Measurements from ENCODE around the gene PGBD1.

Gene PGBD1

GRCh38 chr6:28334286-28335039 lies 53.1 kb downstream of the PGBD1 start:
- Histone ChIP-seq H3K9me3 (ENCODE audit: control insufficient read depth, insufficient read depth, low read length) (no peaks in the 10 kb centered on the region; the same call in 1 of the 2 replicates), H3K9ac (ENCODE audit: low read depth, low read length) (peak overlapping the region; percentile 96), H3K36me3 (ENCODE audit: insufficient read depth, low read length) (no peaks in the 10 kb centered on the region; the same call in 1 of the 2 replicates), H3K4me1 (ENCODE audit: insufficient read depth, low read length) (peaks cover 9% of the 10 kb centered on the region; the same call in 1 of the 2 replicates)

DNA sequence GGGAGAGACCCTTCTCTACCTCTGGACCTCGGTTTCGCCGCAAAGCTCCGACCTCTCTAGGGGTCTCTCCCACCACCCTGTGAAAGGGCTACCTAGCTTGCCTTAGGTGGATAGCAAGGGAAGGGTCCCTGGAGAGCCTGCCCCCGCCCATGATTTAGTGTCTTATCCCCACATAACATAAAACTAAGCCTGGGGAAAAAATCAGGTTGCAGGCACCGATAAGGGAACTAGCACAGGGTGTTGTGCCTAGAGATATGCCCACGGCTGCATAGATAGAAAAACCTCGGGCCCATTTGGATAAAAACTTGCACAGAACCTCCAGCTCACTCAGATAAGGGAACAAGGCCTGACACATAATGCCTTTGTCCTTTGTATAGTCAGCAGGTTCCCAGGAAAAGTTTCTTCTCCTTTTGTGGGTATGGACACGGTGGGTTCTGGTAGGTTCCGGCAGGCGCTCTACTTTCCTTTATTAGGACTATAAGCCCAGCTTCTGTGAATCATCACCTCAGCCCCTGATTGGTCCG lies 53.7 kb downstream of the PGBD1 start:
- H3K36me3 ChIP-seq (ENCODE audit: insufficient read depth, low read length) = no peaks in the 10 kb centered on the region; the same call in 1 of the 2 replicates
- no peaks in the 10 kb centered on the region; the same call in 1 of the 2 replicates for H3K9me3 ChIP-seq (ENCODE audit: control insufficient read depth, insufficient read depth, low read length)
- peak overlapping the region; percentile 96 for H3K9ac ChIP-seq (ENCODE audit: low read depth, low read length)
- H3K4me1 ChIP-seq (ENCODE audit: insufficient read depth, low read length) = peaks cover 9% of the 10 kb centered on the region; the same call in 1 of the 2 replicates

- H3K36me3 ChIP-seq (ENCODE audit: insufficient read depth, low read length) = no peaks in the 10 kb centered on the region
- H3K9ac ChIP-seq (ENCODE audit: low read depth, low read length) = peak within 1 kb of the TSS; percentile 96
- H3K4me1 ChIP-seq (ENCODE audit: insufficient read depth, low read length) = peaks cover 9% of the 10 kb centered on the region; the same call in 1 of the 2 replicates
- no peaks in the 10 kb centered on the region; the same call in 1 of the 2 replicates for H3K9me3 ChIP-seq (ENCODE audit: control insufficient read depth, insufficient read depth, low read length)
These were observed 54.4 kb downstream of the PGBD1 start, which contains the start of gene ZSCAN31 for GRCh38 chr6:28335564-28336283. Gene ZSCAN31 (minus strand): TSS chr6:28336148. CDS start chr6:28329683, 6,465 bp downstream.

DNA sequence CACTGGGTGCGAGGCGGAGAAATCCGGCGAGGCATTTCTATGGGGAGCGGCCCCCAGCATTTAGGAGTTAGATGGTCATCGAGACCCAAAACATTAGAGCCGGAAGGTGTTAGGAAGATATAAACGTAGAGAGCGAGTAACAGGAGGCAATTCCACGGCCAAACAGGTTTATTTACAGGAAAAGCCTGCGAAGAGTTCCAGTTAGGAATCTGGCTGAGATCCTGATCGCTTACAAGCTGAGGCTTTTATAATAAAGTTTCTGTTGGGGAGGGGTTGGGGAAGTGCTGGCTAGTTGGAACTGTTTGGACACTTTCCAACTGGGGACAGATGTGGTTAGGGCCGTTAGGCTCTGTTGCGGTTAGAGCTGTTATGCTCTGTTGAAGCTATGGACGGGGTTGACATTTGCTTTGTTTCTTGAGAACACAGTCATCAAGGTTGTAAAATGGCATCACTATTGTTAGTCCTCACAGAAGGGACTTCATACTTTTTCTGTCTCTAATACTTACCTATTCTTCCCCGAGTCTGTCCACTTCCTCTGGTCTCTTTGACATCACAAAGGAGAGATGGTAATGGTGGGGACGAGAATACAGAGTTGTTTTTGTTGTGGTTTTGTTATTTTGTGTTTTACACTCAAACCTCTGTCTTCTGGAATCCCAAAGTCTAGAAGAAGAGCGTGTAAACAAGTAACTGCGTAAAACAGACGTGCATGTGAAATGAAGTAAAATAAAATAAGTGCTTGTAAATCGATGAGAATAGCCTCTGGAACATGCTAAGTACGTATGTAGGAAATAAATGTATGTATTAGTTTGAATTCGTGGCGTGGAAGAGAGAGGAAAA lies 55.1 kb downstream of the PGBD1 start:
- Histone ChIP-seq H3K9me3 (ENCODE audit: control insufficient read depth, insufficient read depth, low read length) (no peaks in the 10 kb centered on the region; the same call in 1 of the 2 replicates), H3K9ac (ENCODE audit: low read depth, low read length) (peak overlapping the region; percentile 96), H3K36me3 (ENCODE audit: insufficient read depth, low read length) (no peaks in the 10 kb centered on the region), H3K4me1 (ENCODE audit: insufficient read depth, low read length) (peaks cover 9% of the 10 kb centered on the region; the same call in 1 of the 2 replicates)

- H3K36me3 ChIP-seq (ENCODE audit: insufficient read depth, low read length) = no peaks in the 10 kb centered on the region
- no peaks in the 10 kb centered on the region for H3K9me3 ChIP-seq (ENCODE audit: control insufficient read depth, insufficient read depth, low read length)
- peak overlapping the region; percentile 96 for H3K9ac ChIP-seq (ENCODE audit: low read depth, low read length)
- peaks cover 9% of the 10 kb centered on the region; the same call in 1 of the 2 replicates for H3K4me1 ChIP-seq (ENCODE audit: insufficient read depth, low read length)
These were observed 55.7 kb downstream of the PGBD1 start for GRCh38 chr6:28337121-28337520.

DNA sequence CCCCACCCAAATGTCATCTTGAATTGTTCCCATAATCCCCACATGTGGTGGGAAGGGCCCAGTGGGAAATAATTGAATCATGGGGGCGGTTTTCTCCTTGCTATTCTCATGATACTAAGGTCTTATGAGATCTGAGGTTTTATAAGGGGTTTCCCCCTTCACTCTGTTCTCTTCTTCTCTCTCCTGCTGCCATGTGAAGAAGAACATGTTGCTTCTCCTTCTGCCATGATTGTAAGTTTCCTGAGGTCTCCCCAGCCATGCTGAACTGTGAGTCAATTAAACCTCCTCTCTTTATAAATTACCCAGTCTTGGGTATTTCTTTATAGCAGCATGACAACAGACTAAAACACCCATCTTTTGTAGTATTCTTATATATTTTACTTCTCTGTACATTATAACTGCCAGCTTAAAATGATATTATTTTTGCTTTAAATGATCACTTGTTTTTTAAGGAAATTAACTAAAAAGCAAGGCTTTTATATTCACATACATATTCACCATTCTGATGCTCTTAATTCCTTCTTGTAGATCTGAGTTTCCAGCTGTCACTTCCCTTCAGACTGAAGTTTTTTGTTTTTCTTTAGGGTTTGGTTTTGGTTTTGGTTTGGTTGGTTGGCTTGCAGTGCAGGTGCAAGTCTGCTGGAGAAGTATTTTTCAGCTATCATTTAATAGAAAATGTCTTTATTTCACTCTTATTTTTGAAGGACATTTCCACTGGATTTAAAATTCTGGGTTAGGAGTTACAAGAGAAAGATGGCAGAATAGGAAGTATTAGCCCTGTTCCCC lies 59.1 kb downstream of the PGBD1 start:
- no peaks in the 10 kb centered on the region for H3K9me3 ChIP-seq (ENCODE audit: control insufficient read depth, insufficient read depth, low read length)
- H3K36me3 ChIP-seq (ENCODE audit: insufficient read depth, low read length) = no peaks in the 10 kb centered on the region
- no peak overlapping the region for H3K9ac ChIP-seq (ENCODE audit: low read depth, low read length)
- no peaks in the 10 kb centered on the region for H3K4me1 ChIP-seq (ENCODE audit: insufficient read depth, low read length)

DNA sequence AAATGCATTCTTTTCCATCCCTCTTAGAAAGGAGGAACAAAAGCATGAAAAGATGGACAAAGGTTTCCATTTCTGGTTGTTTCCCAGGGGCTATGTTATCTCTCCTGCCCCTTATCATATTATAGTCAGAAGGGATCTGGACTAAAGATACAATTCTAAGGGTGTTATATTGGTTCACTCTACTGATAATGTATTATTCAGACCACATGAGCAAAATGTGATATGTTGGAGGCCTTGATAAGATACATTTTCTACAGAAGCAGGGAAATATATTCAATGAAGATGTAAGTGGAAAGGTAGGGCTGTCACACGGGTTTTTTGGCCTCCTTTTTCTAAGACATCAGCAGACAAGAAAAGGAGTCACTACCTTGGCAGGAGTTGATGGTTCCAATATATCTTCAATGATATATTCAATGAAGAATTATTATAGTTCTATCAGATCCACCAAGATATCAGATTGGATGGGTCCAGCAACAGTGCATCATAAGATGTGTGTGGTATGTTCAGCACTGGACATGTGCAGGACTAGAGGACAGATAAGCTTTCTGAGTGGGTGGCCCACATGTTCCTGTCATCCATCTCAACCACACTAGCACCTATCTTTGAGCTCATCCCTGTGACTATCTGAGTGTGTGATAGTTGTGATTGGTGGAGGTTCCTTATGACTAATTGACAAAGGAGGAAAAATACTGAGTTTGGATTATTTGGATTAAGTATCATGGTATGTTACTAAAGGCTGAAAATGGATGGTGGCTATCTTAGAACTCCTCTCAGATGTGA lies 62.7 kb downstream of the PGBD1 start:
- Histone ChIP-seq H3K9me3 (ENCODE audit: control insufficient read depth, insufficient read depth, low read length) (no peaks in the 10 kb centered on the region), H3K4me1 (ENCODE audit: insufficient read depth, low read length) (no peaks in the 10 kb centered on the region), H3K36me3 (ENCODE audit: insufficient read depth, low read length) (no peaks in the 10 kb centered on the region), H3K9ac (ENCODE audit: low read depth, low read length) (no peak overlapping the region)

GRCh38 chr6:28345201-28345600 lies 63.8 kb downstream of the PGBD1 start:
- Histone ChIP-seq H3K4me1 (ENCODE audit: insufficient read depth, low read length) (no peaks in the 10 kb centered on the region), H3K36me3 (ENCODE audit: insufficient read depth, low read length) (no peaks in the 10 kb centered on the region), H3K9me3 (ENCODE audit: control insufficient read depth, insufficient read depth, low read length) (no peaks in the 10 kb centered on the region), H3K9ac (ENCODE audit: low read depth, low read length) (no peak overlapping the region)

DNA sequence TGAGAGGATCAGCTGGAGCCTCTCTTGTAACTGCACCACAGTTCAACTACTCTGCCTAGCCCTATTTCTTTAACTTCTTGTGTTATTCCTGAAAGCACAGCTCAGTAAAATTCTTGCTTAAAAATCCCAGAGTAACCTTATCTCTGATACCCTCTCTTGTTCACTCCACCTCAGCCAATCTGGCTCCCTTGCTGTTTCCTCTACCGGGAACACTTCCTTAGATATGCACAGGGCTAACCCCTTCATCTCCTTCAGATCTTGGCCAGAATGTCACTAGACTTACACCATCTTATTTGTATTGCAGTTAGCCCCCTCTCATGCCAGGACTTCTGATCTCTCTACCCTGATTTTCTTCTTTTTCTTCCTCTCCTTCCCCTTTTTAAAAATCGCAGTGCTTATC lies 65.7 kb downstream of the PGBD1 start:
- no peak overlapping the region for H3K9ac ChIP-seq (ENCODE audit: low read depth, low read length)
- no peaks in the 10 kb centered on the region for H3K9me3 ChIP-seq (ENCODE audit: control insufficient read depth, insufficient read depth, low read length)
- H3K36me3 ChIP-seq (ENCODE audit: insufficient read depth, low read length) = no peaks in the 10 kb centered on the region

GRCh38 chr6:28349344-28349891 lies 68.0 kb downstream of the PGBD1 start:
- 0 out of 2 replicates have a peak, but pooled peaks cover 3% of the 10 kb centered on the region for H3K36me3 ChIP-seq (ENCODE audit: insufficient read depth, low read length)
- peak overlapping the region; percentile 99 for H3K9ac ChIP-seq (ENCODE audit: low read depth, low read length)
- H3K9me3 ChIP-seq (ENCODE audit: control insufficient read depth, insufficient read depth, low read length) = no peaks in the 10 kb centered on the region; the same call in 1 of the 2 replicates
- no peaks in the 10 kb centered on the region; the same call in 1 of the 2 replicates for H3K4me1 ChIP-seq (ENCODE audit: insufficient read depth, low read length)

More for the DNA sequence above, 65.7 kb downstream of the PGBD1 start:
- H3K4me1 ChIP-seq (ENCODE audit: insufficient read depth, low read length) = no peaks in the 10 kb centered on the region; the same call in 1 of the 2 replicates

DNA sequence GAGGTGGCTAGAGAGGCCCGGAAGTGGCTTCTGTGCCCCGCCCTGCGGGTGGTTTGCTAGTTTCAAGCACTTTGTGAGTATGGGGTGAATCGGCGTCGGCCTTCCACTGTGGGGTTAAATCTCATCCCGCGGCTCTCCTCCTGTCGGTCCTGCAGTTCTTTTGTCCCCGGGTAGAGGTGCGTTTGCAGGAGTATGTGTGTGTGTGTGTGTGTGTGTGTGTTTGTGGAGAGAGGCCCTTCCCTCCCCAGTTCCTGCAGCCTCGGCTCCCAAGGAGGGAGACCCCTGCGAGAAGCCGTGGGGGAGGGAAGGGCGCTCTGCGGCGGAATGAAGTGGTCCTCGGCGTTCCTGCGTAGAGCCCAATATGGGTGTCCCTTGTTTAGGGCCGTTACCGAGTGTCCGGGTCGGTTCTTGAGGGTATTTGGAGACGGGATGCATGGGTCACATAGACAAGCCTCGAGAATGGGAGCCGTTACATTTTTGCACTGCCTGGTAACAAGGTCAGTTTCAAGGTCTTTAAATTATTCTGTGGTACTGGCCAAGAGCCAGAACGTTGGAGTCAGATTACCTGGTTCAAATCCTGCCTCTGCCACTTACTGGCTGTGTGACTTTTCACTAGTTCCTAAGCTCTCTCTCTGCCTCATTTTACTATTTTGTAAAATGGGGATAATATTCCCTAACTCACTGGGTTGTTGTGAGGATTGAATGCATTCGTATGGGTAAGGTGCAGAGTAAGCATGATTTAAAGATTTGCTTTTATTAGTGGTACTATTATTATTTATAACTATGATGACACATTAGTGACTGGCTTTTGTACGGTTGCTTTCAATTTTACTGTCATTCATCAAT lies 68.7 kb downstream of the PGBD1 start, which contains the start of gene ZKSCAN3:
ZKSCAN3 (plus strand) TSS at position 56 of the 846 bp plus-strand sequence. CDS start 9,640 bp downstream, outside the sequence.
- H3K9ac ChIP-seq (ENCODE audit: low read depth, low read length) = peak within 1 kb of the TSS; percentile 99
- H3K36me3 ChIP-seq (ENCODE audit: insufficient read depth, low read length) = 0 out of 2 replicates have a peak, but pooled peaks cover 3% of the 10 kb centered on the region
- no peaks in the 10 kb centered on the region; the same call in 1 of the 2 replicates for H3K4me1 ChIP-seq (ENCODE audit: insufficient read depth, low read length)
- H3K9me3 ChIP-seq (ENCODE audit: control insufficient read depth, insufficient read depth, low read length) = no peaks in the 10 kb centered on the region; the same call in 1 of the 2 replicates
